Measurements from ENCODE around the gene ZFAND3. TPM values are rescaled to one million over a fixed set of nuclear protein-coding genes. Genes with fewer than 3 reads are reported as not detected.

The ZFAND3 gene
- total RNA-seq, 2 experiments from 2014 or later, result 34.4 to 37.0 TPM

GRCh38 chr6:37919417-37920157, 100.1 kb downstream of the ZFAND3 start:
- CTCF ChIA-PET, result no interaction called here

DNA sequence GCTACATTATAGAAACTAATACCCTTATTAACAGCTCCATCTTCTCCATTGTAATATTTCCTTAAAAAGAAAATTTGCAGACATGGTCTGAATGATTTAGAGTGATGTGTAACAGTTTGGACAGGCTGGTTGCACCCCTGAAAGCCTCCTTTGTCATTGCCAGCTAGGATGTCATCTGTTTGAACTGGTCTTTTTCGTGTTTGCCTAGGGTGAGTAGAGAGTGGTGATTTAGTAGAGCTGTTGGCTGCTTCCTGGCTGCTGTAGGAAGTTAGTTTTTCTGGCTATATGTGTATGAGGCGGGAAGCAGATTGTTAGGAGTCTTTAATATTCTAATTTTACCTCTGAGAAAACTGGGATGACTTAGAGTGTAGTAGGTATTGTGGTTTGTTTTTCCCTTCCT, 101.1 kb downstream of the ZFAND3 start:
- H3K4me1 Mint-ChIP-seq (ENCODE audit: low read depth), result peaks cover 71% of the 10 kb centered on the region
- no peaks in the 10 kb centered on the region for H3K27me3 ChIP-seq (ENCODE audit: control insufficient read depth in 1 of 2, insufficient read depth in 2 of 2, low read length in 2 of 2)
- H3K36me3 ChIP-seq (ENCODE audit: insufficient read depth, low read length), result peaks cover 5% of the 10 kb centered on the region
- H3K27me3 Mint-ChIP-seq, result no peaks in the 10 kb centered on the region
- no peak overlapping the region for H3K4me3 Mint-ChIP-seq
- H3K36me3 Mint-ChIP-seq (ENCODE audit: low read depth), result peaks cover 28% of the 10 kb centered on the region
- no peak overlapping the region for H3K27ac Mint-ChIP-seq
- no peak for DNase-seq
- H3K9me3 ChIP-seq (ENCODE audit: control insufficient read depth in 1 of 2, insufficient read depth in 1 of 2, low read length in 2 of 2), result no peaks in the 10 kb centered on the region
- intact Hi-C loops (cut with DNase I, micrococcal nuclease), result no loop called here
- peaks cover 13% of the 10 kb centered on the region for H3K4me1 ChIP-seq (ENCODE audit: insufficient read depth, low read length)
- H3K4me3 ChIP-seq (ENCODE audit: low read length), result no peak overlapping the region
- no peaks in the 10 kb centered on the region for H3K9me3 Mint-ChIP-seq
- TF ChIP-seq, protein P1, sequence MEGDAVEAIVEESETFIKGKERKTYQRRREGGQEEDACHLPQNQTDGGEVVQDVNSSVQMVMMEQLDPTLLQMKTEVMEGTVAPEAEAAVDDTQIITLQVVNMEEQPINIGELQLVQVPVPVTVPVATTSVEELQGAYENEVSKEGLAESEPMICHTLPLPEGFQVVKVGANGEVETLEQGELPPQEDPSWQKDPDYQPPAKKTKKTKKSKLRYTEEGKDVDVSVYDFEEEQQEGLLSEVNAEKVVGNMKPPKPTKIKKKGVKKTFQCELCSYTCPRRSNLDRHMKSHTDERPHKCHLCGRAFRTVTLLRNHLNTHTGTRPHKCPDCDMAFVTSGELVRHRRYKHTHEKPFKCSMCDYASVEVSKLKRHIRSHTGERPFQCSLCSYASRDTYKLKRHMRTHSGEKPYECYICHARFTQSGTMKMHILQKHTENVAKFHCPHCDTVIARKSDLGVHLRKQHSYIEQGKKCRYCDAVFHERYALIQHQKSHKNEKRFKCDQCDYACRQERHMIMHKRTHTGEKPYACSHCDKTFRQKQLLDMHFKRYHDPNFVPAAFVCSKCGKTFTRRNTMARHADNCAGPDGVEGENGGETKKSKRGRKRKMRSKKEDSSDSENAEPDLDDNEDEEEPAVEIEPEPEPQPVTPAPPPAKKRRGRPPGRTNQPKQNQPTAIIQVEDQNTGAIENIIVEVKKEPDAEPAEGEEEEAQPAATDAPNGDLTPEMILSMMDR (IDR thresholded peaks at IDR 0.05), result no peak
- CTCF ChIA-PET, result no interaction called here
- no peak overlapping the region for H3K27ac ChIP-seq (ENCODE audit: low read depth in 1 of 2, low read length in 2 of 2)
- ATAC-seq (ENCODE audit: poor library complexity), result no peak
- POLR2A ChIA-PET, result no interaction called here

More at GRCh38 chr6:37919417-37920157, 100.1 kb downstream of the ZFAND3 start:
- Mint-ChIP-seq H3K4me3 (no peak overlapping the region), H3K9me3 (no peaks in the 10 kb centered on the region), H3K27me3 (no peaks in the 10 kb centered on the region), H3K4me1 (ENCODE audit: low read depth) (peaks cover 73% of the 10 kb centered on the region), H3K27ac (no peak overlapping the region), H3K36me3 (ENCODE audit: low read depth) (peaks cover 37% of the 10 kb centered on the region)
- no peak for ATAC-seq (ENCODE audit: poor library complexity)
- Histone ChIP-seq H3K27ac (ENCODE audit: low read depth in 1 of 2, low read length in 2 of 2) (no peak overlapping the region), H3K27me3 (ENCODE audit: control insufficient read depth in 1 of 2, insufficient read depth in 2 of 2, low read length in 2 of 2) (no peaks in the 10 kb centered on the region), H3K36me3 (ENCODE audit: insufficient read depth, low read length) (peaks cover 5% of the 10 kb centered on the region), H3K9me3 (ENCODE audit: control insufficient read depth in 1 of 2, insufficient read depth in 1 of 2, low read length in 2 of 2) (no peaks in the 10 kb centered on the region), H3K4me1 (ENCODE audit: insufficient read depth, low read length) (peaks cover 13% of the 10 kb centered on the region), H3K4me3 (ENCODE audit: low read length) (no peak overlapping the region)
- no peak for DNase-seq
- intact Hi-C loops (cut with DNase I, micrococcal nuclease), result no loop called here
- POLR2A ChIA-PET, result no interaction called here
- TF ChIP-seq, protein P1 (IDR thresholded peaks at IDR 0.05), result no peak

- Histone ChIP-seq H3K4me3 (ENCODE audit: low read length) (no peak overlapping the region), H3K27me3 (ENCODE audit: control insufficient read depth in 1 of 2, insufficient read depth in 2 of 2, low read length in 2 of 2) (no peaks in the 10 kb centered on the region), H3K36me3 (ENCODE audit: insufficient read depth, low read length) (no peaks in the 10 kb centered on the region), H3K9me3 (ENCODE audit: control insufficient read depth in 1 of 2, insufficient read depth in 1 of 2, low read length in 2 of 2) (no peaks in the 10 kb centered on the region), H3K27ac (ENCODE audit: low read depth in 1 of 2, low read length in 2 of 2) (no peak overlapping the region), H3K4me1 (ENCODE audit: insufficient read depth, low read length) (peaks cover 13% of the 10 kb centered on the region)
- Mint-ChIP-seq H3K27ac (no peak overlapping the region), H3K27me3 (no peaks in the 10 kb centered on the region), H3K9me3 (no peaks in the 10 kb centered on the region), H3K4me3 (no peak overlapping the region), H3K36me3 (ENCODE audit: low read depth) (peaks cover 16% of the 10 kb centered on the region), H3K4me1 (ENCODE audit: low read depth) (peaks cover 76% of the 10 kb centered on the region)
- ATAC-seq (ENCODE audit: poor library complexity) (no peak), DNase-seq (no peak)
- intact Hi-C loops (cut with DNase I, micrococcal nuclease), result no loop called here
- CTCF ChIA-PET, result no interaction called here
- POLR2A ChIA-PET, result interaction anchor here (0.7 kb wide), 1 partner anchor 37 kb away, joined by 3 read pairs; no protein-coding TSS in a partner anchor
- TF ChIP-seq, protein P1 (IDR thresholded peaks at IDR 0.05), result no peak
Measured at GRCh38 chr6:37922563-37922962, 103.0 kb downstream of the ZFAND3 start.
